IPS-NIHi7 (cell line): ENCODE measurements around the gene ATP9B.
"Not testable (repeated sequence)": the region's sequence is repeated elsewhere in the genome, so short reads cannot be mapped to it uniquely, and the experiment has no call there.

ENCODE experiments used
- DNase-seq: peaks from one replicate; pipeline ENCODE4 v3.0.0; 2012; ENCODE audit warnings: mixed read lengths; ENCODE audit errors: extremely low spot score

ATP9B gene

DNA sequence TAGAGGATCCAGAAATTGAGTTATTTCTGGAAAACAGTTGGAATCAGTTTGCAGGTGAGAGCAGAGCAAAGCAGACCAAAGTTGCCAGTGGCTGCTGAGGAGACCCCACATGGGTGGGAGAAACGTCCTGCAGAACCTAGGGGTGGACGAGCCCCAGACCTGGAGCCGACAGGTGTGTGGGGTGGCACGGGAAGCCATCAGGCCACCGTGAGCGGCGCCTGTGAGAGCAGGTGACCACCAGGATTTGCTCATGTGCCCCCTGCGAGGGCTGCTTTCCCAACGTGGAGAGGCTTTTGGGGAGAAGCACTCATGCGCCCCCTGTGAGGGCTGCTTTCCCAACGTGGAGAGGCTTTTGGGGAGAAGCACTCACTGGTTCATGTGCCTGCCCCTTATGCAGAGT is 209.7 kb downstream of the ATP9B start:
- no peak for DNase-seq

DNA sequence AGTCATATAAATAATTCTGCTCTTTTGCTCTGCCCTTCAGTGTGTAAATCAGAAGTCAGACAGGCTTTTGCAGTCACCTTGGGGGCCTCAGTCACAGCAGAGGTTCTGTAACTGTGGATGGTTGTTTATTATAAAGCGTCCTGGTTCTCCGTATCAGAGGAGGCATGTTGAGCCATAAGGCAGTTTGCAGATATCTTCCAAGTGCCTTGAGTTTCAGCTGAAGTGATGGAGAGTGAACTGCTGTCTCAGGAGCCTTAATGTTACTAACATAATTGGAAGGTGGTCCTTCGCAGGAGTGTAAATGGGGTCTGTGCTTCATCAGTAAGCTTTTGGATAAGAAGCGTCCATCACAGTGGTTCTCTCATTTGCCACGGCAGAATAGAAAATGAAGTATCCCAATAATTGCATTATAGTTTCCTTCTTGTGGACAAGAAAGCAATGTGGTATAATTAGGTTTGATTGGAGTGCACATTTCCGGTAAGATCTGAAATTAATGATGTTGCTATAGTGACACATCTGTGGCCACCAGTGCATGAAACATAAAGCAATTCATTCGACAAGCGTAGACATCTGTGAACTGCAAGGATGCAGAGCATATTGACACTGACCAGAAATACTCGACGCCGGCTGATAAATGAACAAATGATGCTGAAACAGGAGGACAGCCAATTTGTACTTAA is 214.1 kb downstream of the ATP9B start:
- DNase-seq, result no peak

DNA sequence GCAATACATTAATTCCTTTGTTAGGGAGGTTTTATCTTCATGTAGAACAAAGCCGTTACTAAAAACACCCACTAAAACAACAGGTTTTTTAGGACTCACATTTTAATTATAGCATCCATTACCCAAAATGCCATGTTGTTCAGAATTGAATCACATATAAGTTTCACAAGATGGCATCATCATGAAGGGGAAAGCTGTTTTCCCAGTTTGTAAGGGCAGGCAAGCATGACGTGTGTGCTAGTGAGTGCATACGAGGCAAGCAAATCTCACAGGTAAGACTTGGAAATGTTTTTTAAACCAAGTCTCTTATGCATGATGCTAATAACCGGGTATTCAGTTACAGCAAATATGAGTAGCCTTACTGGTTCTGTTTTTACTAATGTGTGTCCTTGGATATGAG is 214.7 kb downstream of the ATP9B start:
- no peak for DNase-seq

DNA sequence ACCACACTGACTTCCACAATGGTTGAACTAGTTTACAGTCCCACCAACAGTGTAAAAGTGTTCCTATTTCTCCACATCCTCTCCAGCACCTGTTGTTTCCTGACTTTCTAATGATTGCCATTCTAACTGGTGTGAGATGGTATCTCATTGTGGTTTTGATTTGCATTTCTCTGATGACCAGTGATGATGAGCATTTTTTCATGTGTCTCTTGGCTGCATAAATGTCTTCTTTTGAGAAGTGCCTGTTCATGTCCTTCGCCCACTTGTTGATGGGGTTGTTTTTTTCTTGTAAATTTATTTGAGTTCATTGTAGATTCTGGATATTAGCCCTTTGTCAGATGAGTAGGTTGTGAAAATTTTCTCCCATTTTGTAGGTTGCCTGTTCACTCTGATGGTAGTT is 216.0 kb downstream of the ATP9B start:
- DNase-seq, result not testable (repeated sequence)

- not testable (repeated sequence) for DNase-seq
These were observed 221.2 kb downstream of the ATP9B start for GRCh38 chr18:79290409-79290808.

GRCh38 chr18:79290876-79291275 is 221.7 kb downstream of the ATP9B start:
- DNase-seq, result no peak

DNA sequence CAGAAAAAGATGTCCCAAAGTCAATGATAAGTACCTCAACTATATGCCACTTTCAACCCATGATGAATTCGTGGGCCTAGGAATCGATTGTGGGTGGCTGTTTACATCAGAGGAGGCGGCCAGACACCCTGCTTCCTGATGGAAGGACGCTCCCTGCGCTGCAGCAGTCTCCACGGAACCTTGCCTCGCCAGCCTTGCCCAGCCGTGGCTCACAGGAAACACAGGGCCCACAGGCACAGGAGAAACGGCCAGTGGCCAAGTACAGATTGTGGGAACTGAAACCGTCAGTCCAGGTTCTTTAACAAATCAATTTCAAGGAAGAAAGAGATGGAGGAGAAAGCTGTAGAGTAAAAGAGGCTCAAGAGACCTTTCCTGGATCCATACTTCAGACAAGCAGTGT is 225.0 kb downstream of the ATP9B start:
- DNase-seq, result no peak

DNA sequence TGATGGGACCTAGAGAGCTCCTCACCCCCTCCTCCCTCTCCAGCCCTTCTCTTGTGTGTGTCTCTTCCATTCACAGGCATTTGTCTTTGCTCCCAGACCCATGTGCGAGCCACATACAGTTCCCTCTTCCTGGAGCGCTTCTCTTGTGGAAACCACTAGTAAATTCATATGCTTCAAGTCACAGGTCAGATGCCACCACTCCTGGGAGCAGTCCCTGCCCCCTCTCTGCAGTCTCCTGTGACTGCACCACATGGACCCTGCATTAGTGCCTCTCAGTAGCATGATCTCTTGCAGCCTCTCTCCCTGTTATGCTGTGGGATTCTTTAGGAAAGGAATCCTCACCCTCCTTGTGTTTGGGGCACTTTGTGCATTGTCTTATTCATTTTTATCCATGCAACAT is 230.1 kb downstream of the ATP9B start:
- DNase-seq, result no peak

- DNase-seq, result no peak
These were observed 230.5 kb downstream of the ATP9B start for GRCh38 chr18:79299711-79300110.

GRCh38 chr18:79300413-79300812 is 231.2 kb downstream of the ATP9B start:
- no peak for DNase-seq

- no peak for DNase-seq
These were observed 232.9 kb downstream of the ATP9B start for GRCh38 chr18:79302120-79302519.

GRCh38 chr18:79305911-79306310 is 236.7 kb downstream of the ATP9B start:
- no peak for DNase-seq

- no peak for DNase-seq
These were observed 240.6 kb downstream of the ATP9B start for GRCh38 chr18:79309614-79310358.

DNA sequence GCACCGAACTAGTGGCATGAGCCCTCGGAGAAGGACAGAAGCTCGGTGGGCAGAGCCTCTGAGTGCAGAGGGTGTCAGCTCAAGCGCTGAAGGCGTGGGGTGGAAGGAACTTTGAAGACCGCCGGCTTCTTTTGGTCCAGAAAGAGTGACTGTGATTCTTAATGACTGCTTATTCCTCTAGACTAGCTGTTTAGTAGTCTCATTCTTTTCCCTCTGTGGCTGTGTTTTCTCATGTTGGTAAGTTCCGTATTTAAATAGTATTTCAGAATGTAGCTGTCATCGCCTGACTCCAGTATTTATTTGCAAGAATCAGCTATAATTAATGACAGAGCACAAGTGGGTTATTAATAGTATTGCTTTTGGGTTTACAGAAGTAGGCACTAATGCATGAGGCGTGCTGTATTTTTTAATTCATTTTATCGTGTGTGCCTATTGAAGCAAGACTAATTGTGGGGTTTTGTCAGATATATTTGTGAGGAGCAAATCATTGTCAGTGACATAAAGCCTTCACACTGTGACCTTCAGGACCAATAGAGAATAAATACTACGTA is 245.7 kb downstream of the ATP9B start:
- no peak for DNase-seq

- no peak for DNase-seq
These were observed 246.4 kb downstream of the ATP9B start for GRCh38 chr18:79315596-79315995.

- DNase-seq, result no peak
These were observed 248.5 kb downstream of the ATP9B start for GRCh38 chr18:79317703-79318102.

GRCh38 chr18:79318142-79318673 is 249.0 kb downstream of the ATP9B start:
- DNase-seq, result no peak

DNA sequence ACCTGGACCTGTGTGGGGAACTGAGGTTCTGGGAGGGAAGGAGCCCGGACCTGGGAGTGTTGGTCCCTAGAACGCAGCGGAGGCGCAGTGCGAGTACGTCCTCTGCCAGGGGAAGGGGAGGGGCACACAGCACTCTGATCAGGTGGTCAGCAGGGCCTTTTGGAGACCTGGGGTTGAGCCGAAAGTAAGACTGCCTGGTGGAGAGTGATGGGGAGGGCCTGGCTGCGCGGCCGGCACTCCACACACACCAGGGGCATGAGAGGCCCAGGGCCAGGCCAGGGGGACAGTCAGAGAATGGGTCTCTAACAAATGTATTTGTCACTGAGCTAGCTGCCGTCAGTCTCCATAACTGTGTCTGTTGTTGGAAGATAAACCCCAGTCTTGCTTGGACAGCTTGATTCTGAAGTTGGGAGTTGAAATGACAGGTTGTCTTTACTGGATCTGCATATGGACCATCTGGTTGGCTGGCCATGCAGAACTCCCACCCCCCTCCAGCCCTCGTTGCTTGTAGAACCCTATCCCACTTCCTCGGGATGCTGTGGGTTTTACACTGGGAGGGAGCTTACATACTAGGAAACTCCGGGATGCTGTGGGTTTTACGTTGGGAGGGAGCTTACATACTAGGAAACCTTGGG is 251.1 kb downstream of the ATP9B start:
- DNase-seq, result no peak

DNA sequence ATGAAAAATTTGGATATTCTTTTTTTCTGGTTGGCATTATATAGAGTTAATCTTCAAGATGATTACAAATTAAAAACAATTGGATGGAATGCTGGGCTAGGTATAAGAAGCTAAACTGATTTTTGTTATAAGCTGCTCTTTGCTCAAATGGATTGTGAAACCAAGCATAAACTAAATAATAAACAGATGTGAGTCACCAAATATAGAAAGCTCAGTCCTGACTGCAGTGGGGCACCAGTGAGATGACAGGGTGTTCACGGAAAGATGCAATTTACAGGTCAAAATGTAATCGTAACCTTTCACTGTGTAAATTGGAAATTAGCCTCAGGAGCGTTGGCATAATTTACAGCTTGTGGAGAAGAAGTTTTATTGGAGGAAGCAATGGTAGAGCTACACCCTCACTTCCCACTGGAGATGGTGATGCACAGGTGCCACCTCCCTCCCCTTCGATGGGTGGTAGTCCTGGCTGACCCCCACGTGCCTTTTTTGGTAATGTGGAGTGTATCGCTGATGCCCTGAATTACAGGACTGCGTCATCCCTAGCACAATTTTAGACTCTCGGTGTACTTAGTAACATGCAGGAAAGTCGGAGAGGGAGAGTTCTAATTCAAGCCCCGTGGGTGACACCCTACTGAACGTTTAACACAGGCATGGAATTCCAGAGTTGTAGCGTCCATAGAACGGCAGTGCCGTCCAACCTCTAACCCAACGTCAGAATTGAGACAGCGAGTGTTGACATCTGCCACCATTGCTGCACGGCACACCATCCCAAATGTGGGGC is 252.6 kb downstream of the ATP9B start:
- no peak for DNase-seq

DNA sequence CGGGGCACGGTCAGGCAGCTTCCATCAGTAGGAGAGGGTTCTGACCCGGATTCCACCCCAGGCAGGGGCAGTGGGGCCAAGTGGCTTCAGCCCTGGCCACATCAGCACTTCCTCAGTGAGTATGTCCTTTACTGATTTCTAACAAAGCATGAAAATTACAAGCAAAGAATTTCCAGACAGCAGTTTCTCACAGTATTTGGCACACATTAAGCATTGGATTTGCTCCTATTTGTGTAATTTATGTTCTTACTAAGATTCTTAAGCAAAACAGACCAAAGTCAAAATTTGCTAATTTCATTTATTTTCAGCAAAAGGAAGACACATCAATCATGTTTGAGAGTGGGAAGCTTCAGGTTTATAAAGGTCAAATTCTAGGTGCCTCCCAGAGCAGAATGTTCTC is 253.2 kb downstream of the ATP9B start:
- no peak for DNase-seq

- DNase-seq, result no peak
These were observed 254.3 kb downstream of the ATP9B start for GRCh38 chr18:79323471-79323870.
